Mucosa of descending colon (tissue), 3 donors: Measurements from ENCODE around the gene ADIRF. TPM values are rescaled to one million over a fixed set of nuclear protein-coding genes. Genes with fewer than 3 reads are reported as not detected.
"Not testable (repeated sequence)": the region's sequence is repeated elsewhere in the genome, so short reads cannot be mapped to it uniquely, and the experiment has no call there.

Experiments used
- ATAC-seq: fragments of 200-7000 bp; cut with Tn5 transposase; one replicate; pipeline ENCODE4 v1.9.1; 2020; ENCODE audit warnings: mild to moderate bottlenecking, moderate library complexity
- DNase-seq, 3 donors: peaks; one replicate each; pipeline ENCODE4 v3.0.0-alpha.2; 2020
- H3K36me3 ChIP-seq: fragments of 200-600 bp; one replicate; pipeline ENCODE4 v1.8.0; 2021; ENCODE audit warnings: low read depth, mild to moderate bottlenecking
- H3K4me1 ChIP-seq: fragments of 200-600 bp; one replicate; pipeline ENCODE4 v1.8.0; 2021; ENCODE audit warnings: low read depth, mild to moderate bottlenecking
- H3K4me3 ChIP-seq: fragments of 200-600 bp; one replicate; pipeline ENCODE4 v1.8.0; 2021; ENCODE audit warnings: mild to moderate bottlenecking
- H3K9me3 ChIP-seq: fragments of 200-600 bp; one replicate; pipeline ENCODE4 v1.8.0; 2021; ENCODE audit warnings: mild to moderate bottlenecking
- intact Hi-C, 2 donors: fragments of 100-400 bp; cut with DNase I in 1 of 2; cut with micrococcal nuclease in 1 of 2; formaldehyde crosslinking; loops; one replicate each; pipeline versions ENCODE4 v1.11.0 to v1.11.1; 2022; cut with DNase I, micrococcal nuclease
- long read RNA-seq, 2 donors: library from polyadenylated mRNA; unstranded; transcript quantifications; one replicate each; pipeline ENCODE4 v2.0.0, GENCODE V29; 2019 to 2021
- total RNA-seq, 3 donors: library from RNA; stranded (reverse); fragmentation: NEBNext Ultra II Directional in 2 of 3; extraction: Animal tissue kit (Norgen Biotek cat#: 25700) in 2 of 3; gene quantifications; one replicate each; pipeline versions ENCODE4 v1.2.1 to v1.2.4, GENCODE V29; 2021 to 2023
- TF ChIP-seq, protein P1 (sequence below): fragments of 200-600 bp; IDR thresholded peaks from one replicate; pipeline ENCODE4 v1.8.0; 2022; ENCODE audit warnings: antibody characterized with exemption, mild to moderate bottlenecking
- donor health status: DM: no; HTN: no; CAD: no; lungs with moderate emphysema.
- donor health status: DM: no; HTN: no; CAD: no.
- donor health status: DM: no; HTN: yes; CAD: no.

The ADIRF gene
- 100 to 1,000 TPM in 1 of 3 donors, 10 to 100 TPM in 2; 48.6 to 127 (median 90.6) TPM for total RNA-seq
- long read RNA-seq, donor 1, transcript ADIRF-201 (3 exons, 917 nt) = major isoform, 29 of 35 reads
- long read RNA-seq, donor 1, partial matches to known transcripts = 0 of 35 reads
- long read RNA-seq, donor 1, other reads (novel, unspliced or antisense) = 3 of 35 reads
- long read RNA-seq, donor 2, transcript ADIRF-201 (3 exons, 917 nt) = major isoform, 116 of 126 reads
- long read RNA-seq, donor 2, transcript ADIRF-202 (2 exons, 229 nt) = minor isoform, 9 of 126 reads
- long read RNA-seq, donor 2, partial matches to known transcripts = 0 of 126 reads
- long read RNA-seq, donor 2, other reads (novel, unspliced or antisense) = 1 of 126 reads

- DNase-seq (peak; percentile 82 to 85 (median 85)), ATAC-seq (peak; percentile 62)
- peaks cover 35% of the 10 kb centered on the region for H3K4me1 ChIP-seq
- no peak within 1 kb of the TSS for H3K4me3 ChIP-seq
- no peaks in the 10 kb centered on the region for H3K9me3 ChIP-seq
- H3K36me3 ChIP-seq = no peaks in the 10 kb centered on the region
- TF ChIP-seq, protein P1, sequence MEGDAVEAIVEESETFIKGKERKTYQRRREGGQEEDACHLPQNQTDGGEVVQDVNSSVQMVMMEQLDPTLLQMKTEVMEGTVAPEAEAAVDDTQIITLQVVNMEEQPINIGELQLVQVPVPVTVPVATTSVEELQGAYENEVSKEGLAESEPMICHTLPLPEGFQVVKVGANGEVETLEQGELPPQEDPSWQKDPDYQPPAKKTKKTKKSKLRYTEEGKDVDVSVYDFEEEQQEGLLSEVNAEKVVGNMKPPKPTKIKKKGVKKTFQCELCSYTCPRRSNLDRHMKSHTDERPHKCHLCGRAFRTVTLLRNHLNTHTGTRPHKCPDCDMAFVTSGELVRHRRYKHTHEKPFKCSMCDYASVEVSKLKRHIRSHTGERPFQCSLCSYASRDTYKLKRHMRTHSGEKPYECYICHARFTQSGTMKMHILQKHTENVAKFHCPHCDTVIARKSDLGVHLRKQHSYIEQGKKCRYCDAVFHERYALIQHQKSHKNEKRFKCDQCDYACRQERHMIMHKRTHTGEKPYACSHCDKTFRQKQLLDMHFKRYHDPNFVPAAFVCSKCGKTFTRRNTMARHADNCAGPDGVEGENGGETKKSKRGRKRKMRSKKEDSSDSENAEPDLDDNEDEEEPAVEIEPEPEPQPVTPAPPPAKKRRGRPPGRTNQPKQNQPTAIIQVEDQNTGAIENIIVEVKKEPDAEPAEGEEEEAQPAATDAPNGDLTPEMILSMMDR = no peak
- intact Hi-C loops = no loop called here
These were observed at the start of gene ADIRF for GRCh38 chr10:86968271-86968993. Gene ADIRF (plus strand): TSS chr10:86968482. CDS start chr10:86968545, 63 bp downstream.

- Histone ChIP-seq H3K4me3 (no peak overlapping the region), H3K4me1 (peaks cover 3% of the 10 kb centered on the region), H3K36me3 (no peaks in the 10 kb centered on the region), H3K9me3 (no peaks in the 10 kb centered on the region)
- intact Hi-C loops = no loop called here
- TF ChIP-seq, protein P1 = no peak
- peak; percentile 98 for ATAC-seq
- peak; percentile 55 to 61 (median 57) for DNase-seq
These were observed 45.7 kb upstream of the ADIRF start for GRCh38 chr10:86922553-86922961.

GRCh38 chr10:86929468-86930380, 38.6 kb upstream of the ADIRF start:
- ATAC-seq = no peak
- H3K4me1 ChIP-seq = no peaks in the 10 kb centered on the region
- no peak for DNase-seq
- no peaks in the 10 kb centered on the region for H3K9me3 ChIP-seq
- TF ChIP-seq, protein P1 = no peak
- no peak overlapping the region for H3K4me3 ChIP-seq
- intact Hi-C loops = no loop called here
- H3K36me3 ChIP-seq = no peaks in the 10 kb centered on the region

DNA sequence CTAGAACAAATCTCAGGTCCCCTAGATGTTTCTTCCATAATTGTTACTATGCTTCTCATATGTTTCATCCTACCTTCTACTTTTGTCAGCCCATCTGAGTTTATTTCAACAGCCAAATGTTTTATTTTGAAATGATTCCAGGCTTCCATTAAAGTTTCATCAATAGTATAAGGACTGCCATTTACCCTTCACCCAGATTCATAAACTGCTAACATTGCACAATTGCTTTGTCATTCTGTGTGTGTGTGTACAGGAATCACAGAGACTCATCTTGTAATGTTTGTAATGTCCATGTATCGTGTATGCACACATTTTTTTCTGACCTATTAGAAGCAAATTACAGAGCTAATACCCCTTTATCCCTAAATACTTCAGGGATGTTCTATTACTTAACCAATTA, 36.4 kb upstream of the ADIRF start:
- ATAC-seq (no peak), DNase-seq (no peak)
- intact Hi-C loops = no loop called here
- Histone ChIP-seq H3K36me3 (no peaks in the 10 kb centered on the region), H3K4me1 (no peaks in the 10 kb centered on the region), H3K4me3 (no peak overlapping the region), H3K9me3 (no peaks in the 10 kb centered on the region)
- TF ChIP-seq, protein P1 = no peak

DNA sequence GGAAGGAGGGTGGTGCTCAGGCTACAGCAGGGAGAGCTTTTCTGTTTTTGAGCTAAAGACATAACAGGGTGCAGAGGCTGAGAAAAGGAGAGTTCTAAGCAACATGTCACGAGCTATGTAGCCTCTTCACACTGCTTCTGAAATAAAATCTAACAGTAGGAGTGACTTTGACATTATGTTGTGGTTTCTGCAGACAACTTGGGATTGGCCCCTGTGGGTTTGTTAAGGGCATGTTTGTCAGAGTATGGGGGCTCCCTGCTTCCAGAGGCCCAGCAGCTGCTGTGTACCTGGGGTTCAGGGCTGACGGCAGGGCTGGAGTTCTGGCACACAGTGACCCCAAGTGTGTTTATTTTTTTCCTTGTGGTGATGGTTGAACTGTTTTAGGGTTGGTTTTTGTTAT, 35.6 kb upstream of the ADIRF start:
- TF ChIP-seq, protein P1 = no peak
- ATAC-seq (no peak), DNase-seq (no peak)
- Histone ChIP-seq H3K36me3 (no peaks in the 10 kb centered on the region), H3K9me3 (no peaks in the 10 kb centered on the region), H3K4me3 (no peak overlapping the region), H3K4me1 (no peaks in the 10 kb centered on the region)
- intact Hi-C loops = no loop called here

DNA sequence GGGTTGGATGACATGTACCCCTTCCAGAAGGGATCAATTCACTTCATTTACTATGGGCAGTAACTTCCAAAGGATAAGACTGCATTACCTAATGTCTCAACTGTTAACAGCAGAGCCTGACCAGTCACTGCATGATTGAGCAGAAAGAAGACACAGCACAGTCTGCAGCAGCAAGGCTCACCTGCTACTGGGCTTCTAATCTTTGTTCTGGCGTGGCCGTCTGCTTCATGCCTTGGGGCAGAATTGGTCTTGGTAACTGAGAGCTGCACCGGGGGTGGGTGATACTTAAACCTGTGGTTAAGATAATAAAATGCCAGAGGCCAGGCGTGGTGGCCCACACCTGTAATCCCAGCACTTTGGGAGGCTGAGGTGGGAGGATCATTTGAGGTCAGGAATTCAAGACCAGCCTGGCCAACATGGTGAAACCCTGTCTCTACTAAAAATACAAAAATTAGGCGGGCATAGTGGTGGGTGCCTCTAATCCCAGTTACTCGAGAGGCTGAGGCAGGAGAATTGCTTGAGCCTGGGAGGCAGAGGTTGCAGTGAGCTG, 34.0 kb upstream of the ADIRF start:
- DNase-seq, H3K4me1 ChIP-seq, H3K36me3 ChIP-seq, H3K9me3 ChIP-seq, H3K4me3 ChIP-seq, intact Hi-C loops, ATAC-seq: not testable (repeated sequence)
